GM12878 (cell line): ENCODE data around the gene RBKS. TPM values are rescaled to one million over a fixed set of nuclear protein-coding genes. Genes with fewer than 3 reads are reported as not detected.

Experiments used
- ATAC-seq: fragments of 200-7000 bp; cut with Tn5 transposase; 3 replicates; pipeline ENCODE4 v1.9.1; 2020; ENCODE audit warnings: mild to moderate bottlenecking, moderate library complexity
- BruUV-seq: library from RNA; stranded (reverse); fragments of 400-500 nt; replicated peaks from 2 replicates; lab custom pipeline; 2021; lab: Mats Ljungman, UMichigan
- CTCF ChIA-PET: fragments of 300-600 bp; sonication (Branson Sonifier 250); formaldehyde crosslinking; extraction: SDS; loops from one replicate; lab custom pipeline; 2021; ENCODE audit warnings: inconsistent platforms; lab: Yijun Ruan, JAX
- POLR2A ChIA-PET: fragments of 350-600 bp; formaldehyde crosslinking; extraction: SDS; loops from one replicate; lab custom pipeline; 2021; ENCODE audit warnings: inconsistent platforms; lab: Charles Lee
- RAD21 ChIA-PET: fragments of 300-600 bp; sonication (Branson Sonifier 250); formaldehyde crosslinking; loops from one replicate; lab custom pipeline; 2023; ENCODE audit warnings: antibody characterized with exemption; ENCODE audit not compliant: unreplicated experiment; lab: Charles Lee
- SMC1A ChIA-PET: fragments of 300-600 bp; sonication (Branson Sonifier 250); formaldehyde crosslinking; loops from one replicate; lab custom pipeline; 2023; ENCODE audit not compliant: unreplicated experiment, uncharacterized antibody; lab: Charles Lee
- DNase-seq: peaks from one replicate; pipeline ENCODE4 v3.0.0-alpha.2; 2011; ENCODE audit warnings: low read depth, low spot score
- FAIRE-seq: peaks from 3 replicates; lab custom pipeline; 2011; peaks lifted over from hg19 to GRCh38; lab: Jason Lieb, UNC
- H2AFZ ChIP-seq: 2 replicates; pipeline ENCODE4 v1.6.0; 2011; ENCODE audit warnings: low read depth, low read length, control low read depth; ENCODE audit not compliant: control insufficient read depth
- H3K27ac ChIP-seq: 2 replicates; pipeline ENCODE4 v1.5.1; 2011; ENCODE audit warnings: control low read depth; ENCODE audit not compliant: control insufficient read depth, insufficient read depth
- H3K27me3 ChIP-seq, 2 experiments: replicated peaks in 1 of 2; 2 replicates each; pipeline versions ENCODE4 v1.6.0 to v1.6.1; 2011; ENCODE audit warnings: low read length in 1 of 2; ENCODE audit not compliant: control insufficient read depth in 2 of 2, insufficient read depth in 2 of 2
- H3K36me3 ChIP-seq, 2 experiments: 2 replicates each; pipeline ENCODE4 v1.5.1; 2011; ENCODE audit warnings: low read length in 1 of 2; ENCODE audit not compliant: control insufficient read depth in 2 of 2, insufficient read depth in 2 of 2
- H3K4me1 ChIP-seq: 2 replicates; pipeline ENCODE4 v1.6.1; 2011; ENCODE audit warnings: mild to moderate bottlenecking, low read length, moderate library complexity, mixed read lengths; ENCODE audit not compliant: control insufficient read depth, insufficient read depth
- H3K4me2 ChIP-seq: 2 replicates; pipeline ENCODE4 v1.6.0; 2011; ENCODE audit warnings: control low read depth; ENCODE audit not compliant: control insufficient read depth, insufficient read depth
- H3K4me3 ChIP-seq: fragments of 200-600 bp; sonication (generic); 2 replicates; pipeline ENCODE4 v1.5.1; 2016
- H3K79me2 ChIP-seq: 2 replicates; pipeline ENCODE4 v1.6.0; 2011; ENCODE audit warnings: low read length; ENCODE audit not compliant: control insufficient read depth, insufficient read depth
- H3K9ac ChIP-seq: 2 replicates; pipeline ENCODE4 v1.8.0; 2011; ENCODE audit warnings: low read length, control low read depth, mixed read lengths; ENCODE audit not compliant: control insufficient read depth, insufficient read depth
- H3K9me3 ChIP-seq: replicated peaks from 3 replicates; pipeline ENCODE4 v1.5.1; 2011; ENCODE audit warnings: mild to moderate bottlenecking, low read length; ENCODE audit not compliant: control insufficient read depth, insufficient read depth
- H4K20me1 ChIP-seq: 2 replicates; pipeline ENCODE4 v1.6.0; 2011; ENCODE audit not compliant: control insufficient read depth, insufficient read depth
- ASH2L ChIP-seq: fragments of 300-600, 200-600 bp; sonication (generic); IDR thresholded peaks from 2 replicates; pipeline ENCODE4 v1.6.1; 2017; ENCODE audit warnings: low read depth, mild to moderate bottlenecking, borderline replicate concordance
- ATF7 ChIP-seq: fragments of 450-650 bp; IDR thresholded peaks from 2 replicates; pipeline ENCODE4 v1.6.1; 2016; ENCODE audit warnings: low read depth, mild to moderate bottlenecking
- KDM1A ChIP-seq: fragments of 200-600 bp; sonication (generic); IDR thresholded peaks from 2 replicates; pipeline ENCODE4 v1.6.1; 2016; ENCODE audit warnings: borderline replicate concordance
- MYB ChIP-seq: fragments of 150-350 bp; IDR thresholded peaks from 2 replicates; pipeline ENCODE4 v1.6.1; 2014; ENCODE audit warnings: mild to moderate bottlenecking, low read depth, low read length, borderline replicate concordance
- NFIC ChIP-seq: IDR thresholded peaks from 2 replicates; pipeline ENCODE4 v1.6.1; 2012; ENCODE audit warnings: low read depth, mild to moderate bottlenecking, inconsistent platforms, low read length, moderate library complexity
- NR2F1 ChIP-seq: fragments of 450-650 bp; conservative IDR thresholded peaks from 2 replicates; pipeline ENCODE4 v1.6.1; 2017; ENCODE audit warnings: mild to moderate bottlenecking
- RBBP5 ChIP-seq: fragments of 200-600 bp; sonication (generic); conservative IDR thresholded peaks from 2 replicates; pipeline ENCODE4 v1.6.1; 2016
- SIX5 ChIP-seq: IDR thresholded peaks from 2 replicates; pipeline ENCODE4 v1.6.1; 2011; ENCODE audit warnings: mild to moderate bottlenecking, low read depth, low read length, moderate library complexity; ENCODE audit not compliant: severe bottlenecking
- SMARCA5 ChIP-seq: fragments of 450-650 bp; IDR thresholded peaks from 2 replicates; pipeline ENCODE4 v1.6.1; 2017; ENCODE audit warnings: mild to moderate bottlenecking
- SREBF2 ChIP-seq: IDR thresholded peaks from 2 replicates; pipeline ENCODE4 v1.6.1; 2012; ENCODE audit warnings: mild to moderate bottlenecking, low read length
- TCF12 ChIP-seq: IDR thresholded peaks from 2 replicates; pipeline ENCODE4 v1.6.1; 2011; ENCODE audit warnings: low read depth, mild to moderate bottlenecking, low read length
- WGBS: methylation state at CpG from one replicate; pipeline ENCODE4 v1.1.6; 2016; ENCODE audit warnings: low lambda C conversion rate; ENCODE audit not compliant: insufficient replicate concordance, insufficient coverage; ENCODE audit errors: missing lambda C conversion rate; 5-methylcytosine and 5-hydroxymethylcytosine counted together
- in situ Hi-C: fragments of 300-500 bp; cut with MboI; formaldehyde crosslinking; loops from 9 replicates; pipeline ENCODE4 v1.14.3; 2018; ENCODE audit warnings: mixed read lengths
- intact Hi-C: fragments of 100-400 bp; cut with micrococcal nuclease; formaldehyde crosslinking; loops from one replicate; pipeline ENCODE4 v1.14.2; 2022; ENCODE audit not compliant: unreplicated experiment
- polyA plus RNA-seq, 11 experiments: library from polyadenylated mRNA; depleted of rRNA in 4 of 11; unstranded in 6 of 11; stranded (reverse) in 5 of 11; fragments of >200 nt; fragmentation: Nextera tagmentation in 4 of 11; fragmentation: Illumina TruSeq in 1 of 11; extraction: Ambion mirVana in 4 of 11; extraction: Trizol in 1 of 11; gene quantifications; 1 replicate in 1 of 11; 2 replicates in 10 of 11; pipeline versions ENCODE4 v1.2.1 to v1.2.3, GENCODE V29; 2011 to 2016; ENCODE audit warnings: inconsistent platforms in 2 of 11, missing spikeins in 2 of 11, low read depth in 1 of 11
- total RNA-seq, 4 experiments: library from RNA; depleted of rRNA in 3 of 4; stranded (reverse); fragments of >200 nt in 3 of 4; fragmentation: Illumina TruSeq in 1 of 4; extraction: Trizol in 1 of 4; gene quantifications; 2 replicates each; pipeline versions ENCODE4 v1.2.1 to v1.2.3, GENCODE V29; 2013 to 2021
- TF ChIP-seq, protein P1 (sequence below): fragments of 450-650 bp; IDR thresholded peaks from 2 replicates; pipeline ENCODE4 v1.6.1; 2018; ENCODE audit warnings: mild to moderate bottlenecking, low read depth, moderate library complexity; ENCODE audit not compliant: partially characterized antibody
- TF ChIP-seq, protein P2 (sequence below): fragments of 450-650 bp; IDR thresholded peaks from 2 replicates; pipeline ENCODE4 v1.6.1; 2017; ENCODE audit warnings: mild to moderate bottlenecking, moderate library complexity
- TF ChIP-seq, protein P3 (sequence below): fragments of 450-650 bp; IDR thresholded peaks from 2 replicates; pipeline ENCODE4 v1.6.1; 2014; ENCODE audit warnings: mild to moderate bottlenecking
- TF ChIP-seq, protein P4 (sequence below): IDR thresholded peaks from 2 replicates; pipeline ENCODE4 v1.6.1; 2012; ENCODE audit warnings: low read depth, low read length, improper control_type of control experiment
- TF ChIP-seq, protein P5 (sequence below): fragments of 450-650 bp; IDR thresholded peaks from 2 replicates; pipeline ENCODE4 v1.6.1; 2016; ENCODE audit warnings: mild to moderate bottlenecking

RBKS gene
- total and polyA plus RNA-seq, 10 of the 15 experiments (the other 5 are each of a cell fraction or from before 2014, with no cell fraction given), result 0.39 to 1.8 (median 1.0) TPM

DNA sequence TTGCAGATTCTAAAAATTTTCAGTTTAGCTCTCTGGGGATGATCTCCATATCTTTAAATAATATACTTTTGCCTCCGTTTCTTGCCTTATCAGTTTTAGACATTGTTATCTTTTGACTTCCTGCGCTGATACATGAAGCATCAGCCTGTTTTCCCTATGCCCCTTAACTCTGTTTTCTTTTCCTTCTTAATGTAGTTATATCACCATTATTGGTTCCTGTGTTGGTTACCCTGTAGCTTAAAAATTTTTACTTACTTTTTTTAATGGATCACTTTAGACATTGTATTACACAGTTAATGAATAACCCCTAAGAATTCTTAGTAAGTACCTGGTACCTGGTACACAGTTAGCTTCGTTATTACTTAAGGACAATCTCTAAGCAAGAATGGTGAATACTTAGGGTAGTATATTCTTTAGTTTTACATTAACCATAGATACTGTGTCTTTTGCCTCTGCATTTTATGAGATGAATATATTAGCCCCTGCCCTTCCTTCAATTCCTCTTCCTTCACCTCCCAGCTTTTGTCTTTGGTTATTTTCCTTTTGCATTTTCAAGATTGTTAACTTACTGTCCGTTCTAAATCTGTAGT lies 41.3 kb upstream of the RBKS start:
- H3K27ac ChIP-seq, result no peak overlapping the region
- DNase-seq (no peak), FAIRE-seq (no peak), ATAC-seq (no peak)
- no peaks in the 10 kb centered on the region for H3K9me3 ChIP-seq
- H3K36me3 ChIP-seq, result no peaks in the 10 kb centered on the region; a peak in 2 of 4 replicates
- SMC1A ChIA-PET, result no interaction called here
- RAD21 ChIA-PET, result no interaction called here
- no peaks in the 10 kb centered on the region for H4K20me1 ChIP-seq
- in situ Hi-C loops, result no loop called here
- no peak overlapping the region for H2AFZ ChIP-seq
- no peaks in the 10 kb centered on the region for H3K4me1 ChIP-seq
- H3K79me2 ChIP-seq, result no peaks in the 10 kb centered on the region
- CTCF ChIA-PET, result no interaction called here
- 97% methylated on average over 4 of the region's 4 CpGs for WGBS
- no peaks in the 10 kb centered on the region for H3K27me3 ChIP-seq
- intact Hi-C loops, result no loop called here
- H3K9ac ChIP-seq, result no peak overlapping the region
- no peak overlapping the region for H3K4me3 ChIP-seq
- no TSS peak for BruUV-seq
- H3K4me2 ChIP-seq, result no peak overlapping the region
- POLR2A ChIA-PET, result no interaction called here
- TF ChIP-seq, protein P1, sequence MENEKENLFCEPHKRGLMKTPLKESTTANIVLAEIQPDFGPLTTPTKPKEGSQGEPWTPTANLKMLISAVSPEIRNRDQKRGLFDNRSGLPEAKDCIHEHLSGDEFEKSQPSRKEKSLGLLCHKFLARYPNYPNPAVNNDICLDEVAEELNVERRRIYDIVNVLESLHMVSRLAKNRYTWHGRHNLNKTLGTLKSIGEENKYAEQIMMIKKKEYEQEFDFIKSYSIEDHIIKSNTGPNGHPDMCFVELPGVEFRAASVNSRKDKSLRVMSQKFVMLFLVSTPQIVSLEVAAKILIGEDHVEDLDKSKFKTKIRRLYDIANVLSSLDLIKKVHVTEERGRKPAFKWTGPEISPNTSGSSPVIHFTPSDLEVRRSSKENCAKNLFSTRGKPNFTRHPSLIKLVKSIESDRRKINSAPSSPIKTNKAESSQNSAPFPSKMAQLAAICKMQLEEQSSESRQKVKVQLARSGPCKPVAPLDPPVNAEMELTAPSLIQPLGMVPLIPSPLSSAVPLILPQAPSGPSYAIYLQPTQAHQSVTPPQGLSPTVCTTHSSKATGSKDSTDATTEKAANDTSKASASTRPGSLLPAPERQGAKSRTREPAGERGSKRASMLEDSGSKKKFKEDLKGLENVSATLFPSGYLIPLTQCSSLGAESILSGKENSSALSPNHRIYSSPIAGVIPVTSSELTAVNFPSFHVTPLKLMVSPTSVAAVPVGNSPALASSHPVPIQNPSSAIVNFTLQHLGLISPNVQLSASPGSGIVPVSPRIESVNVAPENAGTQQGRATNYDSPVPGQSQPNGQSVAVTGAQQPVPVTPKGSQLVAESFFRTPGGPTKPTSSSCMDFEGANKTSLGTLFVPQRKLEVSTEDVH, result no peak
- TF ChIP-seq SMARCA5 (no peak), RBBP5 (no peak), ASH2L (no peak), KDM1A (no peak), NR2F1 (no peak), MYB (no peak), SIX5 (no peak), SREBF2 (no peak), TCF12 (no peak), NFIC (no peak), ATF7 (no peak)
- TF ChIP-seq, protein P2, sequence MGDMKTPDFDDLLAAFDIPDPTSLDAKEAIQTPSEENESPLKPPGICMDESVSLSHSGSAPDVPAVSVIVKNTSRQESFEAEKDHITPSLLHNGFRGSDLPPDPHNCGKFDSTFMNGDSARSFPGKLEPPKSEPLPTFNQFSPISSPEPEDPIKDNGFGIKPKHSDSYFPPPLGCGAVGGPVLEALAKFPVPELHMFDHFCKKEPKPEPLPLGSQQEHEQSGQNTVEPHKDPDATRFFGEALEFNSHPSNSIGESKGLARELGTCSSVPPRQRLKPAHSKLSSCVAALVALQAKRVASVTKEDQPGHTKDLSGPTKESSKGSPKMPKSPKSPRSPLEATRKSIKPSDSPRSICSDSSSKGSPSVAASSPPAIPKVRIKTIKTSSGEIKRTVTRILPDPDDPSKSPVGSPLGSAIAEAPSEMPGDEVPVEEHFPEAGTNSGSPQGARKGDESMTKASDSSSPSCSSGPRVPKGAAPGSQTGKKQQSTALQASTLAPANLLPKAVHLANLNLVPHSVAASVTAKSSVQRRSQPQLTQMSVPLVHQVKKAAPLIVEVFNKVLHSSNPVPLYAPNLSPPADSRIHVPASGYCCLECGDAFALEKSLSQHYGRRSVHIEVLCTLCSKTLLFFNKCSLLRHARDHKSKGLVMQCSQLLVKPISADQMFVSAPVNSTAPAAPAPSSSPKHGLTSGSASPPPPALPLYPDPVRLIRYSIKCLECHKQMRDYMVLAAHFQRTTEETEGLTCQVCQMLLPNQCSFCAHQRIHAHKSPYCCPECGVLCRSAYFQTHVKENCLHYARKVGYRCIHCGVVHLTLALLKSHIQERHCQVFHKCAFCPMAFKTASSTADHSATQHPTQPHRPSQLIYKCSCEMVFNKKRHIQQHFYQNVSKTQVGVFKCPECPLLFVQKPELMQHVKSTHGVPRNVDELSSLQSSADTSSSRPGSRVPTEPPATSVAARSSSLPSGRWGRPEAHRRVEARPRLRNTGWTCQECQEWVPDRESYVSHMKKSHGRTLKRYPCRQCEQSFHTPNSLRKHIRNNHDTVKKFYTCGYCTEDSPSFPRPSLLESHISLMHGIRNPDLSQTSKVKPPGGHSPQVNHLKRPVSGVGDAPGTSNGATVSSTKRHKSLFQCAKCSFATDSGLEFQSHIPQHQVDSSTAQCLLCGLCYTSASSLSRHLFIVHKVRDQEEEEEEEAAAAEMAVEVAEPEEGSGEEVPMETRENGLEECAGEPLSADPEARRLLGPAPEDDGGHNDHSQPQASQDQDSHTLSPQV, result no peak
- TF ChIP-seq, protein P3, sequence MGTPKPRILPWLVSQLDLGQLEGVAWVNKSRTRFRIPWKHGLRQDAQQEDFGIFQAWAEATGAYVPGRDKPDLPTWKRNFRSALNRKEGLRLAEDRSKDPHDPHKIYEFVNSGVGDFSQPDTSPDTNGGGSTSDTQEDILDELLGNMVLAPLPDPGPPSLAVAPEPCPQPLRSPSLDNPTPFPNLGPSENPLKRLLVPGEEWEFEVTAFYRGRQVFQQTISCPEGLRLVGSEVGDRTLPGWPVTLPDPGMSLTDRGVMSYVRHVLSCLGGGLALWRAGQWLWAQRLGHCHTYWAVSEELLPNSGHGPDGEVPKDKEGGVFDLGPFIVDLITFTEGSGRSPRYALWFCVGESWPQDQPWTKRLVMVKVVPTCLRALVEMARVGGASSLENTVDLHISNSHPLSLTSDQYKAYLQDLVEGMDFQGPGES, result no peak
- TF ChIP-seq, protein P4, sequence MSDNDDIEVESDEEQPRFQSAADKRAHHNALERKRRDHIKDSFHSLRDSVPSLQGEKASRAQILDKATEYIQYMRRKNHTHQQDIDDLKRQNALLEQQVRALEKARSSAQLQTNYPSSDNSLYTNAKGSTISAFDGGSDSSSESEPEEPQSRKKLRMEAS, result no peak
- TF ChIP-seq, protein P5, sequence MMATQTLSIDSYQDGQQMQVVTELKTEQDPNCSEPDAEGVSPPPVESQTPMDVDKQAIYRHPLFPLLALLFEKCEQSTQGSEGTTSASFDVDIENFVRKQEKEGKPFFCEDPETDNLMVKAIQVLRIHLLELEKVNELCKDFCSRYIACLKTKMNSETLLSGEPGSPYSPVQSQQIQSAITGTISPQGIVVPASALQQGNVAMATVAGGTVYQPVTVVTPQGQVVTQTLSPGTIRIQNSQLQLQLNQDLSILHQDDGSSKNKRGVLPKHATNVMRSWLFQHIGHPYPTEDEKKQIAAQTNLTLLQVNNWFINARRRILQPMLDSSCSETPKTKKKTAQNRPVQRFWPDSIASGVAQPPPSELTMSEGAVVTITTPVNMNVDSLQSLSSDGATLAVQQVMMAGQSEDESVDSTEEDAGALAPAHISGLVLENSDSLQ, result no peak
